Spinal cord (tissue), 10 donors: Measurements from ENCODE around the gene ANP32B. TPM values are rescaled to one million over a fixed set of nuclear protein-coding genes. Genes with fewer than 3 reads are reported as not detected.

Experiments
- DNase-seq, 6 donors: peaks; one replicate each; pipeline versions ENCODE4 v3.0.0 to v3.0.0-alpha.2; 2013 to 2015; ENCODE audit warnings: low spot score in 6 of 6, low read depth in 4 of 6
- H3K27ac ChIP-seq: one replicate; pipeline ENCODE4 v1.5.1; 2013; ENCODE audit warnings: low read depth, low read length, control low read depth
- H3K27me3 ChIP-seq: one replicate; pipeline ENCODE4 v1.6.1; 2013; ENCODE audit warnings: low read length; ENCODE audit not compliant: control insufficient read depth, insufficient read depth
- H3K36me3 ChIP-seq: one replicate; pipeline ENCODE4 v1.6.1; 2013; ENCODE audit warnings: low read length; ENCODE audit not compliant: control insufficient read depth, insufficient read depth
- H3K4me1 ChIP-seq: one replicate; pipeline ENCODE4 v1.6.1; 2013; ENCODE audit warnings: low read length; ENCODE audit not compliant: control insufficient read depth, insufficient read depth
- H3K4me3 ChIP-seq: one replicate; pipeline ENCODE4 v1.5.1; 2013; ENCODE audit warnings: low read depth, low read length, control low read depth
- H3K9me3 ChIP-seq: one replicate; pipeline ENCODE4 v1.6.1; 2013; ENCODE audit warnings: low read length; ENCODE audit not compliant: control insufficient read depth, insufficient read depth
- WGBS: methylation state at CpG from one replicate; pipeline ENCODE4 v1.1.5; 2013; ENCODE audit warnings: missing lambda C conversion rate; ENCODE audit not compliant: insufficient coverage; 5-methylcytosine and 5-hydroxymethylcytosine counted together
- long read RNA-seq, 4 donors: transcript quantifications; one replicate each; lab custom pipeline, GENCODE V29; 2026
- polyA plus RNA-seq, 2 donors: library from polyadenylated mRNA; unstranded; fragments of 120-200 nt; gene quantifications; one replicate each; pipeline ENCODE4 v1.2.1, GENCODE V29; 2013; ENCODE audit not compliant: insufficient read length in 2 of 2
- total RNA-seq, 2 donors: library from RNA; depleted of rRNA in 1 of 2; stranded (reverse); fragments of 120-200 nt in 1 of 2; fragments of >200 nt in 1 of 2; gene quantifications; one replicate each; pipeline versions ENCODE4 v1.2.3 to v1.2.4, GENCODE V29; 2013 to 2014
- donor health status: healthy.

ANP32B gene
- 10 to 100 TPM; 14.5 to 33.2 TPM for total RNA-seq
- polyA plus RNA-seq, result 100 to 1,000 TPM; 131 to 150 TPM
- long read RNA-seq, donor 1, transcript ANP32B-201 (7 exons, 1,463 nt), result major isoform, 40 of 54 reads
- long read RNA-seq, donor 1, partial matches to known transcripts, result 14 of 54 reads
- long read RNA-seq, donor 1, other reads (novel, unspliced or antisense), result 0 of 54 reads
- long read RNA-seq, donor 2, transcript ANP32B-201 (7 exons, 1,463 nt), result major isoform, 20 of 39 reads
- long read RNA-seq, donor 2, partial matches to known transcripts, result 19 of 39 reads
- long read RNA-seq, donor 2, other reads (novel, unspliced or antisense), result 0 of 39 reads
- long read RNA-seq, donor 3, transcript ANP32B-201 (7 exons, 1,463 nt), result major isoform, 27 of 51 reads
- long read RNA-seq, donor 3, partial matches to known transcripts, result 24 of 51 reads
- long read RNA-seq, donor 3, other reads (novel, unspliced or antisense), result 0 of 51 reads
- long read RNA-seq, donor 4, transcript ANP32B-201 (7 exons, 1,463 nt), result major isoform, 72 of 168 reads
- long read RNA-seq, donor 4, partial matches to known transcripts, result 90 of 168 reads
- long read RNA-seq, donor 4, other reads (novel, unspliced or antisense), result 6 of 168 reads

GRCh38 chr9:97982683-97983588, at the start of gene ANP32B:
TSS of gene ANP32B (plus strand) at chr9:97983341. CDS start at chr9:97983556, 215 bp downstream.
- peaks cover 26% of the 10 kb centered on the region for H3K4me1 ChIP-seq
- peak in 5 of 6 donors; percentile 82 to 97 (median 88) for DNase-seq
- under 1% methylated on average over 95 of the region's 105 CpGs for WGBS

GRCh38 chr9:97934321-97935115, 48.6 kb upstream of the ANP32B start:
- no peaks in the 10 kb centered on the region for H3K36me3 ChIP-seq
- peaks cover 22% of the 10 kb centered on the region for H3K27me3 ChIP-seq
- 0% methylated on average over 2 of the region's 6 CpGs for WGBS
- H3K27ac ChIP-seq, result no peak overlapping the region
- H3K4me1 ChIP-seq, result peaks cover 10% of the 10 kb centered on the region
- H3K4me3 ChIP-seq, result no peak overlapping the region
- H3K9me3 ChIP-seq, result no peaks in the 10 kb centered on the region
- DNase-seq, result peak in 3 of 6 donors; percentile 33 to 87 (median 62)

More at GRCh38 chr9:97982683-97983588, at the start of gene ANP32B:
- peak within 1 kb of the TSS; percentile 92 for H3K27ac ChIP-seq
- no peaks in the 10 kb centered on the region for H3K9me3 ChIP-seq
- H3K27me3 ChIP-seq, result no peaks in the 10 kb centered on the region
- no peaks in the 10 kb centered on the region for H3K36me3 ChIP-seq
- H3K4me3 ChIP-seq, result peak within 1 kb of the TSS; percentile 75

GRCh38 chr9:97935276-97935675, 47.9 kb upstream of the ANP32B start:
- H3K36me3 ChIP-seq, result no peaks in the 10 kb centered on the region
- no peak overlapping the region for H3K4me3 ChIP-seq
- H3K4me1 ChIP-seq, result peaks cover 10% of the 10 kb centered on the region
- H3K27ac ChIP-seq, result no peak overlapping the region
- no CpG with 5 or more reads among the region's 1 CpG for WGBS
- no peaks in the 10 kb centered on the region for H3K9me3 ChIP-seq
- peak in 1 of 6 donors; percentile 5 for DNase-seq
- peaks cover 20% of the 10 kb centered on the region for H3K27me3 ChIP-seq

- Histone ChIP-seq H3K4me3 (no peak overlapping the region), H3K27ac (no peak overlapping the region), H3K4me1 (peaks cover 10% of the 10 kb centered on the region), H3K36me3 (no peaks in the 10 kb centered on the region), H3K27me3 (peaks cover 14% of the 10 kb centered on the region), H3K9me3 (no peaks in the 10 kb centered on the region)
- DNase-seq, result no peak
Measured at GRCh38 chr9:97936998-97937397, 46.1 kb upstream of the ANP32B start.

- Histone ChIP-seq H3K36me3 (no peaks in the 10 kb centered on the region), H3K9me3 (no peaks in the 10 kb centered on the region), H3K4me1 (peaks cover 10% of the 10 kb centered on the region), H3K27me3 (peaks cover 19% of the 10 kb centered on the region), H3K27ac (no peak within 1 kb of the TSS), H3K4me3 (no peak within 1 kb of the TSS)
- DNase-seq, result no peak
- WGBS, result 67% methylated on average over 1 of the region's 3 CpGs
Measured at GRCh38 chr9:97938081-97938644, 45.0 kb upstream of the ANP32B start, which contains the start of gene HEMGN. TSS of gene HEMGN (minus strand) at chr9:97938172. CDS start at chr9:97938136, 36 bp downstream.

GRCh38 chr9:97940233-97940632, 42.9 kb upstream of the ANP32B start:
- Histone ChIP-seq H3K27me3 (peaks cover 31% of the 10 kb centered on the region), H3K27ac (no peak overlapping the region)
- DNase-seq, result no peak

GRCh38 chr9:97940741-97941140, 42.4 kb upstream of the ANP32B start:
- Histone ChIP-seq H3K27me3 (peaks cover 31% of the 10 kb centered on the region), H3K4me3 (no peak overlapping the region), H3K4me1 (no peaks in the 10 kb centered on the region), H3K27ac (no peak overlapping the region), H3K9me3 (no peaks in the 10 kb centered on the region), H3K36me3 (no peaks in the 10 kb centered on the region)
- DNase-seq, result no peak
- WGBS, result 80% methylated on average over 1 of the region's 3 CpGs

More at GRCh38 chr9:97940233-97940632, 42.9 kb upstream of the ANP32B start:
- Histone ChIP-seq H3K36me3 (no peaks in the 10 kb centered on the region), H3K4me1 (peaks cover 2% of the 10 kb centered on the region), H3K9me3 (no peaks in the 10 kb centered on the region), H3K4me3 (no peak overlapping the region)

- 92% methylated on average over 1 of the region's 1 CpG for WGBS
- Histone ChIP-seq H3K27ac (no peak overlapping the region), H3K27me3 (peaks cover 29% of the 10 kb centered on the region), H3K4me3 (no peak overlapping the region), H3K4me1 (no peaks in the 10 kb centered on the region), H3K9me3 (no peaks in the 10 kb centered on the region), H3K36me3 (no peaks in the 10 kb centered on the region)
- no peak for DNase-seq
Measured at GRCh38 chr9:97941323-97941722, 41.8 kb upstream of the ANP32B start.
